HG02759 (cell line): ENCODE data around the gene EMC10.
A peak's percentile ranks its signal among the peaks of the same experiment; 100 is the strongest.

ENCODE experiments used
- ATAC-seq: cut with Tn5 transposase; IDR thresholded peaks from one replicate; pipeline ENCODE4 v1.9.1; 2021; ENCODE audit warnings: mild to moderate bottlenecking, moderate library complexity; ENCODE audit not compliant: unreplicated experiment

Gene EMC10

DNA sequence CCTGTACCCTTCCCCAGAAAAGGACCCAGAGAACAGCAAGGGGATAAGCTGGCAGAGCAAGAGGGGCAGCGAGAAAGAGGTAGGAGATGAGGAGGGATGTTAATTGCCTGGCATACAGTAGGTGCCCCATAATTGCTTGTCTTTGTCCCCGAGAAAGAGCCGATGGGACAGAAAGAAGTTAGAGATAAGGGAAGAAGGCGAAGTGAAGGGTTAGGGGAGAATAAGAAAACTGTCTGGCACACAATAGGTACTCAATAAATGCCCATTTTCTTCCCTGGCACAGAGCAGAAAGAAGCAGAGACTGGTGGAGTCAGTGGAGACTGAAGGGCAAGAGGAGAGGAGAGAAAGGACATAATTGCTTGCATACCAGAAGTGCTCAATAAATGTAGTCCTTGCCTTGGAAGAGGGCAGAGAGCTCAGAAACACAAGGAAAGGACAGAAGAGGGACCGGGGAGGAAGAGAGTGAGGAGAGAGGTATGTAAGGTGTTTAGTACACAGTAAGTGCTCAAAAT is 18.8 kb downstream of the EMC10 start:
- ATAC-seq = no peak

DNA sequence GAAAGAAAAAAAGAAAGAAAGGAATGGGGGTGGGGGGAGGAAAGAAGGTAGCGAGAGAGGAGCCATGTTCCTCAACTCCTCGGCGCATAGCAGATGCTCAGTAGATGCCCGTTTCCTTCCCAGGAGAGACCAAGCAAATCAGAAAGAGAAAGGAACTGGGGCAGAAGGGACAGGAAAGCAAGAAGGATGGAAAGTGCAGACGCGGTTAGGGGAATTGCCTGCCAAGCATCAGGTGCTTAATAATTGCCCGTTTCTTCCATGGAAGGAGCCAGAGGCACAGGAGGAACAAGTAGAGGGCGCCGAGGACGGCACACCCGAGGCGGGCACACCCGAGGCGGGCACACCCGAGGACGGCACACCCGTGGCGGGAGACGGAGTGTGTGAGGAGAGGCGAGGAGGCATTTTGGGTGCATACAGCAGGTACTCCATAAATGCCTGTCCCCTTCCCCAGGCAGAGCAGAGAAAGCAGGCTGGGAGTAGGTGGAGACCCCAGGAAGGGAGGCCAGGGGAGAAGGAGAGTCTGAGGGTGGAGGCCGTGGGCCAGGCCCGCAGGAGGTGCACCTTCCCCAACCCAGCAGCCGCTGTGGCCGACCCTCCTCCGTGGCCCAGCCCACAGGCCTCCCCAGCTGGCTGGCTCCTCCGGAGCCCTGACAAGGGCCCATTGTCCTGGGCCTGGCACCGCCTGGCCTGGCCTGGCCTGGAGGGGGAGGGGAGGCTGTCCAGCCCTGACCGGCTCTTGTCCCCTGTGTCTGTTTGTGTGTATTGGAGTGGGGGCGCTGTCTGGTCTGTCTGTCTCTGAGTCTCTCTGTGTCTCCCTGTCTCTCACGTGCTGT is 20.1 kb downstream of the EMC10 start:
- ATAC-seq = no peak

DNA sequence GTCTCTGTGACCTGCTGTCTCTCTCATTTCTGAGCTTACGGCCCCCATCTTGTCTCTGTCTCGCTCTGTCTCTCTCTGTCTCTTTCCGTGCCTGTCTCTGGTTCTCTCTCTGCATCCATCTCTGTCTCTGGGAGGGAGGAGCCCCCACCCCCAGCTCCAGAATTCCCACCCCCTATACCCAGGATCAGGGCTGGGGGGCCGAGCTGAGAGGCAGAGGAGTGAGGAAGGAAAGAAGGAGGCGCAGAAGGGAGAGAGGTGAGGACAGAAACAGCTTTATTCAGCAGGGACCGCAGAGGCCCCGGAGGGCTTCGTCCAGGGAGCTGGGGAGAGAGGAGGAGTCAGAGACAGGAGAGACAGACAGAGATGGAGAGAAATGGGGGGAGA is 20.7 kb downstream of the EMC10 start:
- no peak for ATAC-seq

DNA sequence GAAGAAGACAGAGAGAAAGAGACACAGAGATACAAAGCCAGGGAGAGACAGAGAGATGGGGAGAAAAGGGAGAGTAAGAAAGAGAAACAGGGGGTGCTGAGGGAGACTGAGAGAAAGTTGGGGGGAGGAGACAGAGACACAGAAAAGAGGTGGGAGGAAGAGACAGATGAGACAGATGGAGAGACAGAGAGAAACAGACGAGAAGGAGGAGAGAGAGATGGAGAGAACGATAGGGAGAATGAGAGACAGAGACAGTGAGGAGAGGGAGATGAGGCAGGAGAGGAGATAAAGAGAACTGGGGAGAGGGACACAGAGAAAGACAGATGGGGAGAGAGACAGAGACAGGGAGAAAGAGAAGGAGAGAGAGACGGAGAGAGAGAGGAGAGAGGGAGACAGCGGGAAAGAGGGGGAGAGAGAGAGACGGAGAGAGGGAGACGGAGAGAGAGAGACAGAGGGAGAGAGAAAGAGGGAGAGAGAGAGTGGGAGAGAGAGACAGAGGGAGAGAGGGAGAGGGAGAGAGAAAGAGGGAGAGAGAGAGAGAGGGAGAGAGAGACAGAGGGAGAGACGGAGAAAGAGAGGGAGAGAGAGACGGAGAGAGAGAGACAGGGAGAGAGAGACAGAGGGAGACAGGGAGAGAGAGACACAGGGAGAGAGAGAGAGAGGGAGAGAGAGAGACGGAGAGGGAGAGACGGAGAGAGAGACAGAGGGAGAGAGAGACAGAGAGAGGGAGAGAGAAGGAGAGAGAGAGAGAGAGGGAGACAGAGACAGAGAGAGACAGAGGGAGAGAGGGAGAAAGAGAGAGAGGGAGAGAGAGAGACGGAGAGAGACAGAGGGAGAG is 22.1 kb downstream of the EMC10 start:
- ATAC-seq = no peak

DNA sequence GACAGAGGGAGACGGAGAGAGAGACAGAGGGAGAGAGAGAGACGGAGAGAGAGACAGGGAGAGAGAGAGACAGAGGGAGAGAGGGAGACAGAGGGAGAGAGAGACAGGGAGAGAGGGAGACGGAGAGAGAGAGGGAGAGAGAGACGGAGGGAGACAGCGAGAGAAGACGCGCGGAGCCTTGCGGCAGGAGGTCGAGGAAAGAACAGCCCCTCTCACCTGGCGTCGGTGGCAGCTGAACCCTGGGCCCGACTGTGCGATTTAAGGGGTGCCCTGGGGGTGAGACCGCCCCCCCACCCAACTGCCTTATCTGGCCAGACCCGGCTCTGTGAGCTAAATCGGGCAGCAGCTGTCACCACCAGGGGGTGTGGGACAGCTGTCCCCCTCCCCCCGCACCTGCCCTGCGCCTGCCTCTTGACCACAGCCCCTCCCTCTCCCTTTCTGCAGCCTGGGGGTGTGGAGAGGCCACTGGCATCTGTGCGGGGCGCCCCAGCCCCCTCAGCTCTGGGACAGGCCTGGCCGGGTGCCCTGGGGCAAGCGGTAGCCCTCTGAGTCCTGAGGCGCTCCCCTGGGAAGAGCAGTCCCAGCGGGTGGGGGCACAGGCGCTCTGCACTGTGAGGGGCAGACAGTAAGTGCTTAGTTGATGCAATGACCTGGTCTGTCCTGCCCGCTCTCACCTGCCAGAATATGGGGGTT is 23.9 kb downstream of the EMC10 start:
- ATAC-seq = no peak

DNA sequence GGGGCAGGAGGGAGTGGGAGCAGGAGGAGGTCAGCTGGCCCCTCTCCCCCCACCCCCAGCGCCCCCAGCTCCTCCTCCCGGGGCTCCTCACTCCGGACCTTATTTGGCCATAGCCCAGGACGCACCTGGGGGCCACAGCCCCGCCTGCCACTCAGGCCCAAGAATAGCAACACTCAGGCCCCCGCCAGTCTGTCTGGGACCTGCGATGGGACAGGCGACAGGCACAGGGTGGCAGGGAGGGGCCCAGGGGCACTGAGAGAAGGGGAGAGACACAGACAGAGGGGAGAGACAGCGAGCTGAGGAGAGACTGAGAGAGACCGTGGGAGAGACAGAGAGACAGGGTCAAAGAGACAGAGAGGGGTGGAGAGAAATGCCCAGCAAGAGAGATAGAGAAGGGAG is 24.4 kb downstream of the EMC10 start:
- ATAC-seq = no peak

DNA sequence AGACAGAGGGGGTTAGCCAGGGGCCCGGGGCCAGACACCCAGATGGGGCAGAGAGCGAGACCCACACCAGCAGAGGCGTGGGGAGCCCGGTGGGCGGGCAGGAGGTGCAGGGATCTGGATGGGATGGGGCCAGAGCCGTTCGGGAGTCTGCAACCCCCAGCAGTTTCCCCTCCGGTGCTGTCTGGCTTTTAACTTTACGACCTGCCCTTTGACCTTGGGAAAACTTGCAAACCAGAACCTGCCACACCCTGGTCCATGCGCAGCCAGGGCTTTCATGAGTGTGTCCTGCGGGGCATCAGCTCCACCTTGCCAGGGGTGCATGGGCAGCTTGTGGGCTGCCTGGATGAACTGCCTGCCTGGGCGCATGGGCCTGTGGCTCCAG is 24.9 kb downstream of the EMC10 start:
- ATAC-seq = no peak

DNA sequence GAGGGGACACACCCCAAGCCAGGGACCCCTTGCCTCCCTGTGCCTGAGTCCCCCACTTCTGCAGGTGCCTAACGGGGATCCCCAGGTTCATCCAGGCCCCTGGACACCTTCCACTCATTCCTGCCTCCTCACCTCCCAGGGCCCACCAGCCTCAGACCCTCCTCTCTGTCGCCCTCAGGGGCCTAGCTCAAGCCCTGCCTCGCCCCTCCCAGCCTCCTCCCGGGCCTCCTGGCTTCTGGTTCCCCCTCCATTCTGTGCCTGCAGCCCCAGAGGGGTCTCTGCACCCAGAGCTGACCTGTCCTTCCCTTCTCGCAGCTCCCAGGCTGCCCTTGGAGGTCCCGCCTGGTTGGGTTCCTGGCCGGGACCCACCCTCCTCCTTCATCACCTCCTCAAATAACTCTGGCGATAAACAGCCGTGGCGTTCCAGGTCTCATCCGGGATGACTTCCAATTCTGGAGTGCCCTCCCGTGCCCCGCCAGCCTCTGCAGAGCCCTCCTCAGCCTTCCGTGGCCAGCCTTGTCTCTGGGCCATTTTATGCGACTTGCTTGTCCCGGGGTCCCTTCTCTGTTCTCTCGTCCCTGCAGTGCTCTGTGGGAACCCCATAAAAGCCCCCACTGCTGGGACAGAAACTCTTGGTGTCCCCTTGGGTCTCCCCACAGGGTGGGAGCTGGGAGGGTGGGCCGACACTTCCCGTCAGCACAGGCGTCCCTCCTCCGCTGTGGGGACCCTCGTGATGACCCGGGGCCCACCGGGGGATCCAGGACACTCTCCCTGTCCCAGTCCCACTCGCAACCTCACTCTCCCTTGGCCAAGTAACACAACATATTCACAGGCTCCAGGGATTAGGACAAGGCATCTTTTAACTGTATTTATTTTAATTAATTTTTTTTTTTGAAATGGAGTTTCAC is 25.5 kb downstream of the EMC10 start:
- no peak for ATAC-seq

DNA sequence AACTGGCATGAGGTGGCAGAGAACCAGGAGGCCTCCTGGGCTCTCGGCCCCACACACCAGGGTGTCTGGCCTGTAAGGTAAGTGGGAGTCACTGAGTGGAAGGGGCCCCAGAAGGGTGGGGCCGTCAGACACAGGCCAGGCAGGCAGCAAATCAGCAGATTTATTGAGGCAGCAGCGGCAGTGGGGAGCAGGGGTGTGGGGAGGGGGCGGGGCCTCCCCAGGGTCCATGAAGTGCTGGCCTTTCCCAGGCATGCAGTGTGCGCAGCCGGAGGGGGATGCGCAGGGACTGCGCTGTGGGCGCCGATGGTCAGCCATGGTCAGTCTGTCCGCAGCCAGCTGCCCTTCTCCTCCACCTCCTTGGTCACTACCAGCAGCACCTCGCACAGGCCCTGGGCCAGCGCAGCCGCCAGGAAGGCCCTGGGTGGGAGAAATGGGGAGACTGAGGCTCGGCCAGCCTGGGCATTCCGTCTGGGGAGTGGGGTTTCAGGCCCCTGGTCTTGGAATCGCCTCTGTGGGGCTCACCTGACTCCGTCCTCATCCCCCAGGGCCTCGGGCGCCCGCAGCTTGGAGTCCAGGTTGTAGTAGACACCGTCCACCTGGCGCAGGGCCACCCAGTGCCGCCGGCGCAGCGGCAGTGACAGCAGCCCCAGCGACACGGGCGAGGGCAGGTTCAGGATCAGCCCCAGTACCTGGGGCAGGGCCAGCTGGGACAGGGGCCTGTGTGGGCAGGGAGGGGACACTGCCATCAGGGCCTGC is 29.7 kb downstream of the EMC10 start:
- ATAC-seq = no peak

DNA sequence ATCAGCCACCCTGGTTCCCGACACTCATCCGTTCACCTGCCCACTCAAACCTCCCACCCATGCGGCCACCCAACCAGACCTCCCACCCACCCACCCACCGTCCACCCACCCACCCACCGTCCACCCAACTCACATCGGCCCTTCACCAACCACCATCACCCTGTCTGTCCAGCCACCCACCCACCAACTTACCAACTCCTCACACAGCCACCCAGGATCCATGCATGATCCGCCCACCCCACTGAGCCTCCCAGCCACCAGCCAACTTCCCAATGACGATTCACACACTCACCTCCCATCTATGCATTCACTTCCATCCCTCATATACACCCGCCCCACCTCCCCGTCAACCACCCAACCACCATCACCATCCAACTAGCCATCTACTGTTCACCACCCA is 30.4 kb downstream of the EMC10 start:
- ATAC-seq = no peak

DNA sequence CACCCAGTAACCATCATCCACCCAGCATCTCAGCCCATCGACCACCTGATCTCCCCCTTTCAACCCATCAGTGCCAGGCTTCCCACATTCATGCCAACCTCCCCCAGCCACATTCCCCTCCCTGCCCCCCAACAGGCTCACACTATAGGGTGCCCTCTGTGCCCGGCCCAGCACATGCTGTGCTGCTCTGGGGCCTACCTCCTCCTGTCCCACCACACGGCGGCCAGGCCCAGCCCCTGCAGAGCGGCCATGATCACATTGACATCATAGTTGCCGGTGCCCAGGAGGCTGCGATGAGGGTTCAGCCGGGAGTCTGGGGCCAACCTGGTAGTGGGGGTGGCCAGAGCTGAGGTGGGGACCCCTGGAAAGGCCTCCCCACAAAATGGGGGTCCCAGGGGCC is 31.1 kb downstream of the EMC10 start:
- no peak for ATAC-seq

DNA sequence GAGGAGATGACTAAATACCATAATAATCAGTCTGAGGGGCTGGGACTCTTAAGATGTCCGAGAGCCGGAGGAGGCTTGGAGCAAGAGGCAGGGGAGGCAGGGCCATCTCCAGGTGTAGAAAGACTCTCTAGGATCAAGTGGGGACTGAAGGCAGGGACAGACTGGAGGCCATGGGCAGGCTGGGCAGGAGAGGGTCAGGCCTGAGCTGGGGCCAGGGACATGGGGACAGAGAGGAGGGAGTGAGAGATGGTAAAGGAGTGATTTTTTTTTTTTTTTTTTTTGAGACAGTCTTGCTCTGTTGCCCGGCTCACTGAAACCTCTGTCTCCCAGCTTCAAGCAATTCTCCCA is 32.5 kb downstream of the EMC10 start:
- ATAC-seq = no peak

DNA sequence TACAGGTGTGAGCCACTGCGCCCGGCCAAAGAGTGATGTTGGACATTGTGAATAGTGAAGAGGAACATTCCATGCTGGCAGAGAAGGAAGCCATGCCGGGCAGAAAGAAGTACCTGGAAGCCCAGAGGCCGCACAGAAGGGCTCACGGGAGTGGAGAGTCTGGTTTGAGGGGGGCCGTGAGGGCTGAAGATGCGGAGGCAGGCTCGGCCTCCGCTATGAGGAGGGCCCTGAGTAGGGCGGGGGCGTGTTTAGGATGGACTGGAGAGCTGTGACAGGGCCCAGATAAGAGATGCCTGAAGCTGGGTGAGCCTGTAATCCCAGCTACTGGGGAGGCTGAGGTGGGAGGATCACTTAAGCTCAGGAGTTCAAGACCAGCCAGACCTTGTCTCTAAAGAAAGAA is 33.1 kb downstream of the EMC10 start:
- ATAC-seq = no peak

DNA sequence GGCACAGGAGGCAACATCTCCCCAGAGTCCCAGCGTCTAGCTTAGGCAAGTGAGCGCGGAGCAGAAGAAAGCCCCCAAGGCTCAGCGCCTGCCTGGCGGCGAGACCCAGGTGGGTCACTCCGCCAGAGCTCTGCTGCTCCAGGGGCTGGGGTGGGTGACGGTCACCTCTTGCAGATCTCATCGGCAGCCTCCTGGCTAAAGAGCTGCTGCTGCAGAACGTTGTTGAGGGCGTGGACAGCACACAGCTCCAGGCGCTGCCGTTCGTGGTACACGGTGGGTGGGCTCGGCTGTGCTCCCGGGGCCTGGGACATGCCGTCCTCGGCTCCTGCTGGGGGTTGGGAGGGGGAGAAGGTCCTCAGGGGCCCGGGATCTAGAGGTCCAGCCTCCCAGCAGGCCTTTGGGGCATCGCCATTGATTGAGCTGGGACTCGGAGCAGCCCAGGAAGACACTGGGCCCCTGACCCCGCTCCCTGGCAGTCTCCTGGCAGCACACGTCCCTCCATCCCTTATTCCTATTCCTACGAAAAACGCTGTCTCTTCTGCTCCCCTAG is 33.9 kb downstream of the EMC10 start:
- no peak for ATAC-seq

DNA sequence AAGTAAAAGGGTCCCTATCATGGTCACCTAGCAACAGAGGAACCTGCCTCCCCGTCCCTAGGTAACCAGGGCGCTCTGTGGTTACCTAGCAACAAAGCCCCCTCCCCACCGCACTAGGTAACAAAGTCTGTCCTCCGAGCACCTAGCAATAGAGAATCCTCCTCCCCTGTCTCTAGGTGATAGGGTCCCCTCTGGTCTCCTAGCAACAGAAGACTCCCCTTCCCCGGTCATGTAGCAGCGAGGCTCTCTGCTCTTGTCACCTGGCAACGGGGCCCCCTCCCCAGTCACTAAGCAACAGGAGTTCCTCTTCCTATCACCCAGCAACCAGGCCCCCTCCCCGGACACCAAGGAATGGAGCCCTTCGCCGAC is 34.4 kb downstream of the EMC10 start:
- no peak for ATAC-seq

DNA sequence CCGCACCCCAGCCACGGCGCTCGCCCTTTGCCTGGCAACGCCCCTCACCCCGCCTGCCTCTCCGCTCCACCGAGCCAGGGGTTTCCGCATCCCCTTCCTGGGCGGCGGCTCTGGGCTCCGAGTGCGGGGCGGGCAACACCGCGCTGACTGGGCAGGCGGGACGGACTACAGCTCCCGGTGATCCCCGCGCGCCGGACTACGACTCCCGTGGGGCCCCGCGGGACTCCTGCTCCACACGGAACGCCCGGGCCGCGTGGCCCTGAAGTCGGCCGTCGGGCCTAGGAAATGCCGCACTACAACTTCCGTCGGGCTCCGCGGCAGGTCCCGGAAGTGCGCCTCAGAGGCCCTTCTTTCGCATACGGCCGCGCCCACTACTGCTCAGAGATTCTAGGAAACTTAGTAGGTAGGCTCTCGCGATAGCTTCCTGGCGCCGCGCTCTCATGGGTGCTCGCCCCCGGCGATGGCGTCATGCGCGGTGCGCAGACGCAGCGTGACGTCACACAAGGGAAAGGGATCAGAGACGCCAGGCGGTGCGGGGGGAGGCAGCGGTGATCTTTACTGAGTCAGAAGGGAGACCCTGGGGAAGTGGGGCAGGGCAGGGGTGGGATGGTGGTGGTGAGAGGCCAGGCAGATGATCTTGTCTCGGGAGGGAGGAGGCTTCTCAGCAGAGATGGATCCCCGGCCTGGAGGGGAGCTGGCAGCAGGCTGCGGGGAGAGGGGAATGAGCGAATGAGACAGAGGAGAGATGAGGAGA is 34.9 kb downstream of the EMC10 start, which contains the start of gene JOSD2:
Gene JOSD2, minus strand, starts transcription at position 123 of the 754 bp plus-strand sequence. CDS start 760 bp downstream, outside the sequence.
- peak; percentile 90 for ATAC-seq

DNA sequence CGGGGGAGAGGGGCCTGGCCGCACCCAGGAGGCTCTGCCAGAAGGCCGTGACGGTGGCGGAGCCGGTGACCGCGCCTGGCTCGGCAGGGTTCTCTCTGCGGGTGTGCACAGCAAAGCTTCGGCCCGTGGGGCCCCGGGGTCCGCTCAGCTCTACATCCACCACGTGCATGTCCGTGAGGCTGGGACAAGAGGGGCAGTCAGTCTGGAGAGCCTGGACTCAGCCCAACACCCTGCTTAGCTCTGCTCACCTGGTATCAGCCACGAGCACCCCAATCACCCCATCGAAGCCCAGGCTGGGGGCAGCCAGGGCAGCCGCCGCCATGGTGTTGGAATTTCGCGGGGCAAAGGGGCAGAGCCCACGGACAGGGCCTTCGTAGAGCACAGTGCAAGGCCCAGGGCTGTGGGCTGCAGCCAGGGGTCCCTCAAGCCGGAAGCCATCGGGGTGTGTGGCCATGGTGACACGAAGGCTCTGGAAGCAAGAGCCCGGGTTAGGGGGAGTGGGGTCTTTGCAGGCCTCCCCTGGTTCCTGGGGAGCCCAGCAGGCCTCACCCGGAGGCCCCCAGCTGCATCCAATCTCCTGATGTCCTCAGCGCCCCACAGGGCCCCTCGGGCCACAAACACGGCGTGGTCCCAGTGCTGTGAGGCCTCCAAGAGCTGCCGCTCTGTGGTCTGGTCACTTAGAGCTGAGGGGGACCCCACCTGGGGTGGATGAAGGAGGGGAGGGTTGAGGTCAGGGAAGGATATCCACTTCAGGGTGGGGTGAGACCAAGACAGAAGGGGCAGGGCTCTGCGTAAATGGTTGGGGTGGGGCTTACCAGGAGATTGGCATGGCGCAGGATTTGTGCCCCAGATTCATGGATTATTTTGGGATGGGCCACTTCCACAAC is 36.0 kb downstream of the EMC10 start:
- no peak for ATAC-seq
